ENCODE data around the gene INMT.

GRCh38 chr7:30708983-30709382 lies 43.0 kb upstream of the INMT start:
- TF ChIP-seq, protein P1, sequence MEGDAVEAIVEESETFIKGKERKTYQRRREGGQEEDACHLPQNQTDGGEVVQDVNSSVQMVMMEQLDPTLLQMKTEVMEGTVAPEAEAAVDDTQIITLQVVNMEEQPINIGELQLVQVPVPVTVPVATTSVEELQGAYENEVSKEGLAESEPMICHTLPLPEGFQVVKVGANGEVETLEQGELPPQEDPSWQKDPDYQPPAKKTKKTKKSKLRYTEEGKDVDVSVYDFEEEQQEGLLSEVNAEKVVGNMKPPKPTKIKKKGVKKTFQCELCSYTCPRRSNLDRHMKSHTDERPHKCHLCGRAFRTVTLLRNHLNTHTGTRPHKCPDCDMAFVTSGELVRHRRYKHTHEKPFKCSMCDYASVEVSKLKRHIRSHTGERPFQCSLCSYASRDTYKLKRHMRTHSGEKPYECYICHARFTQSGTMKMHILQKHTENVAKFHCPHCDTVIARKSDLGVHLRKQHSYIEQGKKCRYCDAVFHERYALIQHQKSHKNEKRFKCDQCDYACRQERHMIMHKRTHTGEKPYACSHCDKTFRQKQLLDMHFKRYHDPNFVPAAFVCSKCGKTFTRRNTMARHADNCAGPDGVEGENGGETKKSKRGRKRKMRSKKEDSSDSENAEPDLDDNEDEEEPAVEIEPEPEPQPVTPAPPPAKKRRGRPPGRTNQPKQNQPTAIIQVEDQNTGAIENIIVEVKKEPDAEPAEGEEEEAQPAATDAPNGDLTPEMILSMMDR (IDR thresholded peaks at IDR 0.05; ENCODE audit: control extremely low read depth in 1 of 3, insufficient read depth in 1 of 3, low read depth in 1 of 3, low read length in 3 of 3), result no peak
- no peak for TF ChIP-seq BRCA1 (IDR thresholded peaks at IDR 0.05; ENCODE audit: low read depth, low read length)
